GM18909 (cell line): ENCODE data around the gene LRTM1.

ENCODE experiments used
- ATAC-seq: cut with Tn5 transposase; IDR thresholded peaks from one replicate; pipeline ENCODE4 v1.9.1; 2021; ENCODE audit warnings: mild to moderate bottlenecking; ENCODE audit not compliant: unreplicated experiment, poor library complexity

Gene LRTM1

GRCh38 chr3:54899273-54899672 is 28.6 kb downstream of the LRTM1 start:
- ATAC-seq = no peak

GRCh38 chr3:54897028-54897711 is 30.7 kb downstream of the LRTM1 start:
- ATAC-seq = no peak

- ATAC-seq = no peak
Observed at GRCh38 chr3:54895613-54896012, 32.2 kb downstream of the LRTM1 start.

GRCh38 chr3:54892168-54892567 is 35.7 kb downstream of the LRTM1 start:
- ATAC-seq = no peak

GRCh38 chr3:54891540-54891897 is 36.3 kb downstream of the LRTM1 start:
- ATAC-seq = no peak

GRCh38 chr3:54889731-54890130 is 38.1 kb downstream of the LRTM1 start:
- ATAC-seq = no peak

GRCh38 chr3:54888873-54889272 is 39.0 kb downstream of the LRTM1 start:
- no peak for ATAC-seq

GRCh38 chr3:54888162-54888561 is 39.7 kb downstream of the LRTM1 start:
- no peak for ATAC-seq

- no peak for ATAC-seq
Observed at GRCh38 chr3:54882129-54882833, 45.6 kb downstream of the LRTM1 start.

- ATAC-seq = no peak
Observed at GRCh38 chr3:54878145-54878544, 49.7 kb downstream of the LRTM1 start.

- no peak for ATAC-seq
Observed at GRCh38 chr3:54877730-54878129, 50.1 kb downstream of the LRTM1 start.

GRCh38 chr3:54876694-54877093 is 51.2 kb downstream of the LRTM1 start:
- no peak for ATAC-seq

GRCh38 chr3:54875596-54876268 is 52.1 kb downstream of the LRTM1 start:
- ATAC-seq = no peak

- no peak for ATAC-seq
Observed at GRCh38 chr3:54874816-54875556, 52.9 kb downstream of the LRTM1 start.

- ATAC-seq = no peak
Observed at GRCh38 chr3:54873059-54874010, 54.5 kb downstream of the LRTM1 start.

GRCh38 chr3:54871867-54872266 is 56.0 kb downstream of the LRTM1 start:
- ATAC-seq = no peak

- ATAC-seq = no peak
Observed at GRCh38 chr3:54870423-54870822, 57.4 kb downstream of the LRTM1 start.
